GM12872 (cell line): ENCODE results near the gene NUAK2.

Experiments
- TF ChIP-seq, protein P1 (sequence below): IDR thresholded peaks from 3 replicates; pipeline ENCODE4 v1.5.1; 2011; ENCODE audit warnings: low read depth, mild to moderate bottlenecking, low read length, moderate library complexity; ENCODE audit not compliant: insufficient read depth

NUAK2 gene

DNA sequence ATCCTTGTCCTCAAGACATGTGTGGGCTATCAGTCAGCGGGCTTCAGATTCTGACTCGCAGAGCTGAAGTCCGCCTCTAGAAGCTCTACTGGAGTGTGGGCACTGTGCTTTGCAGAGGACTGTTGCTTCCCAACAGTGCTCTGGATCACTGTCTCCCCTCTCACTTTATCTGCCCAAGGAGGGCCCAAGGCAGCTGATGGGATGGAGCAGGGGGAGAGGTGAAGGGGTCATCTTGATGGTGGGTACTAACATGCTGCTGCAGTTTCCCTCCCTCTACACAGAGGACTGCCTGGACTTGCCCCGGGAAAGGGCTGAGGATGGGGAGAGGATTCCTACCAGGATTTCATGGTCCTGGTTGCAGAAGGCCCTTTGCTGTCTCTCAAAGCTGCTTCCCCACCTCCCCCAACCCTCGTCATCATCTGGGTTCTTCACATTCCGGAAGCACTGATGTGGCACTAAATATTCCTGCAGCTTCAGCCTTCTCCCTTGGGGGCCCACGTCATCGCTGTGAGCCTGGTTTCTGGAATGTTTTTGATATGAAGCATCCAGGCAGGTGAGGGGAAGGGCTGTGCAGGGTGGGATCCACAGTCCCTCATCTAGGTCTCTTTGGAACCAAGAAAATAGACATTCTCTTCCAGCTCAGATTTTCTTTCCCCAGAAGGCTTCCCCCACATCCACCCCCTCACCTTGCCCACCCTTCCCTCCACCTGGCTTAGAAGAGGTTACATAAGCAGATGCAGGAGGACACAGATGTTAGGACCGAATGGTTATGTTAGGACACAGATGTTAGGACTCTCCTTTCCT lies 23.2 kb downstream of the NUAK2 start:
- TF ChIP-seq, protein P1, sequence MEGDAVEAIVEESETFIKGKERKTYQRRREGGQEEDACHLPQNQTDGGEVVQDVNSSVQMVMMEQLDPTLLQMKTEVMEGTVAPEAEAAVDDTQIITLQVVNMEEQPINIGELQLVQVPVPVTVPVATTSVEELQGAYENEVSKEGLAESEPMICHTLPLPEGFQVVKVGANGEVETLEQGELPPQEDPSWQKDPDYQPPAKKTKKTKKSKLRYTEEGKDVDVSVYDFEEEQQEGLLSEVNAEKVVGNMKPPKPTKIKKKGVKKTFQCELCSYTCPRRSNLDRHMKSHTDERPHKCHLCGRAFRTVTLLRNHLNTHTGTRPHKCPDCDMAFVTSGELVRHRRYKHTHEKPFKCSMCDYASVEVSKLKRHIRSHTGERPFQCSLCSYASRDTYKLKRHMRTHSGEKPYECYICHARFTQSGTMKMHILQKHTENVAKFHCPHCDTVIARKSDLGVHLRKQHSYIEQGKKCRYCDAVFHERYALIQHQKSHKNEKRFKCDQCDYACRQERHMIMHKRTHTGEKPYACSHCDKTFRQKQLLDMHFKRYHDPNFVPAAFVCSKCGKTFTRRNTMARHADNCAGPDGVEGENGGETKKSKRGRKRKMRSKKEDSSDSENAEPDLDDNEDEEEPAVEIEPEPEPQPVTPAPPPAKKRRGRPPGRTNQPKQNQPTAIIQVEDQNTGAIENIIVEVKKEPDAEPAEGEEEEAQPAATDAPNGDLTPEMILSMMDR, result no peak

DNA sequence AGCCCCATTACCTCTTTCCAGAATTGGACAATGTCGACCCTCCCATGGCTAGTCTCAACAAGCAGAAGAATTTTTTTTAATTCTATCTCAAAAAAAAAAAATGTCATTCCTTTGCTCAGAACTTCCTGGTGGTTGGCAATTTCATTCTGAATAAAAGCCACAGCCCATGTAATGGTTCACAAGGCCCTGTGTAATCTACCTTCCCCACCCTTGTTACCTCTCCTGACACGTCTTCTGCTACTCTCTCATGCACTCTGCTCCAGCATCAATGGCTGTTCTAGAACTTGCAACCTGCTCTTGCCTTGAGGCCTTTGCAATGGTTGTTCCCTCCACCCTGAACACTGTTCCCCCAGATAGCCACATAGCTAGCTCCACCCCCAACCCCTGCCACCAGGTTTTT lies 25.4 kb downstream of the NUAK2 start:
- TF ChIP-seq, protein P1, result no peak

DNA sequence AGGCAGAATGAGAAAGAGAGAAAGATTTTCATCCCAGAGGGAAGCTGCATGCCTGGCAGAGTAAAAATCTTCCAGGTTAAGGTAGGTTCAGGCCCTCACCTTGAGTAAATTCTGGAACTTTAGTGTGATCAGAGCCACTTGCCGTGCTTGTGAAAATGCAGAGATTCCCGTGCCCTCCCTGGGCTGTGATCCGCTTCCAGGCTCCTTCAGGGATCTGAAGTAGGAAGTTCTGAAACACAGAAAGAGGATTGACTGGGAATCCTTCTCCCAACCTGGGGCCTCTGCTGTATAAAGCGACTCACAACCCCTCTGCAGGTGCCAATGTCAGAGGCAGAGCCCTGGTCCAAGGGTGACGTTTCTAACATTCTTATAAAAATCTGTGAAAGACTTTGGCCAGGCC lies 26.6 kb downstream of the NUAK2 start:
- TF ChIP-seq, protein P1, result no peak

DNA sequence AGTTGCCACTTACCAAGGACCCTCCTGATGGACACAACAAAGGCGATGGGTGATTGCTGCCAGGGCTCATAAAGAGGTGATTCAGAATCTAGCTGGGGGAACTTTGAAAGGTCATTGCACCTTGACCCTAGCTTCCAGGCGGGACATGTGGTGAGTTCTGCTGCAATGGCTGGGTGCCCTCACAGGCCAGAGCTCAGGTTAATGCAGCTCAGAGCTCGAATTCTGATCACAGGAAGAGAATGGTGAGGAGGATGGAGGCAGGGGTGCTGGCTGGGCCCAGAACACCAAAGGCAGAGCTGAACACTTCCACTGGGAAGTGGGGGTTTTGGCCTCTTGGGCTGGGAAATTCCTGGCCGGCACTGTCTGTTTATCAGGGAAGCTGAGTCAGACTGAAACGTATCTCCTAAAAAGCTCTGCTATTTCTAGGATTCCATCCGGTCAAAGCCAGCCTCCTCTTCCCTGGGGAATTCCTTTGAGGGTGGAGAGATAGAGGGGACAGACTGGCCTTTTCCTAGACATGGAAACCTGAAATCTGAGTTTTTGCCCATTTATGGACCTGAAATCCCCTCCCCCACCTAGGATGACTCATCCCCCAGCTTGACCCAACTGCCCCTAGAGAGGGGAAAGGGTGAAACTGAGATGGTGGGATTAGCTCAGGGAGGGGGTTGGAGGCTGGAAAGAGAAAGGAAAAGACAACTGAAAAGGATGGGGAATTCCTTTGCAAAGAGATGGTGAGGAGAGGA lies 27.2 kb downstream of the NUAK2 start:
- TF ChIP-seq, protein P1, result no peak

DNA sequence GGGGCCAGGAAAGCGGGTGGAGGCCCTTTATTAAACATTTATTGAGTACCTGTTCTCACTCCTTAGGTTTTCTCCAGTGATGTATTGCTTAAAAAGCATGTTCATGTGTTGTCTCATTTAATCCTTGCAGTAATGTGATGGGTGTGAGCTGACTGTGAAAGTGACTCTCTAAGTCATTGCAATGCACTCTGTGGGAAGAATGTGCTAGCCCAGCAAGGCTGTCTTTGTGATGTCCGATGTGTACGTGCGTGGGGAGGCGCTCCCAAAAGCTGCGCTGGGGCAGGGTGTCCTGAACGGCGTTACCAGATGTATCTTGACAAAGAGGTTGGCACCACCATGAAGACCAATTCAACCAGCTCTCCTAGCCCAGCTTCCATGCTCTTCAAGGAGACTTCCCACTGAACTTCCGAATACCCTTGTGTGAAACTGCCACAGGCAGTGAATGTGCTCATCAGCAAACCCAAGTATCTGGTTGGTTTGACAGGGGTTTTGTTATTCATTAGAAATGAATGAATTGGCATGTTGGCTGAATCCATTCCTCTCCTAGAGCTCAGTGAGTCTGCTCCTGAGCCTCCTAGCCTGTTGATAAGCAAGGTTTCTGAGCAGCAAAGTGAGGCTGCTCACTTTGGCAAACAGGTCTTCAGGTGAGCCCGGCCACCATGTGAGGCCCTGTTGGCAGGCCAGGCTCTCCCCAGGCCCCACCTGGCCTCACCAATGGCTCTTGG lies 28.0 kb downstream of the NUAK2 start:
- TF ChIP-seq, protein P1, result no peak

DNA sequence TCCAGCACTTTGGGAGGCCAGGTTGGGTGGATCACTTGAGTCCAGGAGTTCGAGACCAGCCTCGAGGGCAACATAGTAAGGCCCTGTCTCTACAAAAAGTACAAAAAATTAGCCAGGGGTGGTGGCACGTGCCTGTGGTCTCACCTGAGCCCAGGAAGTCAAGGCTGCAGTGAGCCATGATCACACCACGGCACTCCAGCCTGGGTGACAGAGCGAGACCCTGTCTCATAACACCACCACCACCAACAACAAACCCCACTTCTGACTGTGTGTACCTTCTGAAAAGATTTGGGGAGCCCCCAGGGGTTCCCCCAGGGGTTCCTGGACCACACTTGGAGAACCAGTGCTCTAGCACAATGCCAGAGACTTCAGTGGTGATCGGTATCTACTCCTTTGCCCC lies 29.9 kb downstream of the NUAK2 start:
- TF ChIP-seq, protein P1, result no peak
